ENCODE measurements around the gene SPOCK1. TPM values are rescaled to one million over a fixed set of nuclear protein-coding genes. Genes with fewer than 3 reads are reported as not detected.
A peak's percentile ranks its signal among the peaks of the same experiment; 100 is the strongest.

The SPOCK1 gene
- total and polyA plus RNA-seq, 12 donors: 13.7 to 70.3 (median 28.6) TPM

DNA sequence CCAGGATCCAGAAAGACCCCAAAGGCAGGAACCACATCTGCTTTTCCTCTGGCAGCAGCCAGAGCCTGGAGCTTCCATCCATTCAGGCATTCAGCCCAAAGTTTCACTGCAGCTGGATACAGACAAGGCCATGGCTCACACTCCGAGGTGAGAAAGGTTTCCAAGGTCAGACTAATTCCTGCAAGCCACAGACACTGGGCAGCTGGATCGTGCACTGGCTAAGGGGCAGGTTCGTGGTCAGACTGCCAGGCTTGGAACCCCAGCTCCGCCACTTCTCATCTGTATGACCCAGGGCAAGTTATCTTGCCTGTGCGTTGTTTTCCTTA lies 36.9 kb downstream of the SPOCK1 start:
- no peaks in the 10 kb centered on the region for H3K36me3 ChIP-seq
- no peak overlapping the region for H3K4me3 ChIP-seq
- ATAC-seq (no peak), DNase-seq (no peak)
- intact Hi-C loops (cut with DNase I): no loop called here
- WGBS, 2 donors: 50 to 68% methylated on average over 5 of the region's 5 CpGs
- TF ChIP-seq, protein P1, sequence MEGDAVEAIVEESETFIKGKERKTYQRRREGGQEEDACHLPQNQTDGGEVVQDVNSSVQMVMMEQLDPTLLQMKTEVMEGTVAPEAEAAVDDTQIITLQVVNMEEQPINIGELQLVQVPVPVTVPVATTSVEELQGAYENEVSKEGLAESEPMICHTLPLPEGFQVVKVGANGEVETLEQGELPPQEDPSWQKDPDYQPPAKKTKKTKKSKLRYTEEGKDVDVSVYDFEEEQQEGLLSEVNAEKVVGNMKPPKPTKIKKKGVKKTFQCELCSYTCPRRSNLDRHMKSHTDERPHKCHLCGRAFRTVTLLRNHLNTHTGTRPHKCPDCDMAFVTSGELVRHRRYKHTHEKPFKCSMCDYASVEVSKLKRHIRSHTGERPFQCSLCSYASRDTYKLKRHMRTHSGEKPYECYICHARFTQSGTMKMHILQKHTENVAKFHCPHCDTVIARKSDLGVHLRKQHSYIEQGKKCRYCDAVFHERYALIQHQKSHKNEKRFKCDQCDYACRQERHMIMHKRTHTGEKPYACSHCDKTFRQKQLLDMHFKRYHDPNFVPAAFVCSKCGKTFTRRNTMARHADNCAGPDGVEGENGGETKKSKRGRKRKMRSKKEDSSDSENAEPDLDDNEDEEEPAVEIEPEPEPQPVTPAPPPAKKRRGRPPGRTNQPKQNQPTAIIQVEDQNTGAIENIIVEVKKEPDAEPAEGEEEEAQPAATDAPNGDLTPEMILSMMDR (IDR thresholded peaks at IDR 0.05): no peak
- peaks cover 0 to 8% (median 0%) of the 10 kb centered on the region in 9 donors for H3K4me1 ChIP-seq
- no peak overlapping the region for H3K27ac ChIP-seq
- H3K27me3 ChIP-seq: peaks cover 0 to 4% (median 0%) of the 10 kb centered on the region in 7 donors
- H3K9me3 ChIP-seq: no peaks in the 10 kb centered on the region

DNA sequence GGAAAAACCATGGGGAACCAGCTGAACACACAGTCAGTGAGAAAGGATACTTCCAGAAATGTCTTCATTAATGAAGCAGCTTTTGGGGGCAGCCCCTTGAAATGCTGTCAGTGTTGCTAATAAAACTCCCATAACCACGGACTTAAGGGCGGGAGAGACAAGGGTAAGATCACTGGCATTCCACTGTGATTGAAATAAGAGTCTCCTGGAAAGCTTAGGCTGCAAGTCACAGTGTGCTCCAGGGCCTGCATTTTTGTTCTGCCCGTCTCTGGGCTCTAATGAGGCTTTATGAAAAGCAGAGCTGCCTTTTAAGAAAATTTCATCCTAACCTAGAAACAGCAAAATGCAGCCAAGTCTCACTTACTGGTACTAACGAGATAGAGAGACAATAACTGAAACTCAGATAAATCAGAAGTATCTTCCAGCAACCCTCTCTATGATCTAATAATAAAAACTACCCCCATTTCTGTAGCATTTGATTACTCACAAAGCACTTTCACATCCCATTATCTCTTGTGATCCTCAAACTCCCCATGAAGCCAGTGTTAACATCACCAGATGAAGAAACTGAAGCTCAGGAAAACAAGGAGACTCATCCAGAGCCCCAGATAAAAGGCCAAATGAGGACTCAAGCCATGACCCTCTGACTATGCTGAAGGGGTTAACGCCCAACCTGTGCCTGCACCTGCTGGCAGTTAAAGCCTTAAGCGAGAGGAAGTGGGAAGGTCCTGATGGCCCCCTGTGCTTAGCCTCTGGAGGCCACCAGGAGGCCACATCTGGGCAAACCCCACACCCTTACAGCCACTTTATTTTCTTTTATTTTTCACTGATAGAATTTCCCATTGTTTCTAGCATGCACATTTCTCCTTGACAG lies 37.5 kb downstream of the SPOCK1 start:
- no peak for ATAC-seq
- Histone ChIP-seq H3K36me3 (no peaks in the 10 kb centered on the region), H3K9me3 (no peaks in the 10 kb centered on the region), H3K27me3 (peaks cover 0 to 4% (median 0%) of the 10 kb centered on the region in 7 donors), H3K27ac (no peak overlapping the region), H3K4me1 (peaks cover 0 to 8% (median 0%) of the 10 kb centered on the region in 9 donors), H3K4me3 (no peak overlapping the region)
- intact Hi-C loops (cut with DNase I): no loop called here
- no peak for DNase-seq
- TF ChIP-seq, protein P1 (IDR thresholded peaks at IDR 0.05): no peak
- 57 to 60% methylated on average over 6 of the region's 6 CpGs for WGBS, 2 donors

DNA sequence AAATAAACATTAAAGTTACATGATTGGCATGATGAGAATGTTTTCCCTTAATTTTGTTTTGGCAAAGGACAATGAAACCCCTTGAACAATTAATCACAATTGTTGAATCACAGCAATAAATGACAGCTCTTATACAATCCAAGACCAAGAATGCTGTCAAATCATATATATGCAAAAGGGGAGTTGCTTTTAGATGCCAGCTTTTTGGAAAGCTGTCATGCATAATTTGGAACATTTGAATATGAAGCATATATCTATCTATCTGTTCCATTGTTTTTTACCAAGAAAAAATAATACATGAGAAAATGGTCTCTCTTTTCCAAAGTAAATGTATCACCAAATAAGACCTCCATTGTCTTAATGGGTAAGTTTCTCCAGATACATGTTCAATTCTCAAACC lies 44.5 kb downstream of the SPOCK1 start:
- TF ChIP-seq, protein P1 (IDR thresholded peaks at IDR 0.05): no peak
- ATAC-seq: no peak

GRCh38 chr5:137453483-137454080 lies 45.5 kb downstream of the SPOCK1 start:
- intact Hi-C loops (cut with DNase I): no loop called here
- WGBS, 2 donors: 41 to 47% methylated on average over 6 of the region's 6 CpGs
- TF ChIP-seq, protein P1 (IDR thresholded peaks at IDR 0.05): no peak
- no peaks in the 10 kb centered on the region for H3K4me1 ChIP-seq
- DNase-seq (peak in 1 of 2 donors; percentile 20), ATAC-seq (no peak)
- H3K9me3 ChIP-seq: no peaks in the 10 kb centered on the region
- no peak overlapping the region for H3K27ac ChIP-seq
- H3K4me3 ChIP-seq: no peak overlapping the region
- no peaks in the 10 kb centered on the region for H3K36me3 ChIP-seq
- H3K27me3 ChIP-seq: no peaks in the 10 kb centered on the region

More for the DNA sequence above, 44.5 kb downstream of the SPOCK1 start:
- H3K4me3 ChIP-seq: no peak overlapping the region
- no peaks in the 10 kb centered on the region for H3K9me3 ChIP-seq
- DNase-seq: no peak
- intact Hi-C loops (cut with DNase I): no loop called here
- H3K27me3 ChIP-seq: peaks cover 0 to under 1% (median 0%) of the 10 kb centered on the region in 7 donors
- H3K36me3 ChIP-seq: no peaks in the 10 kb centered on the region
- no peaks in the 10 kb centered on the region for H3K4me1 ChIP-seq
- no peak overlapping the region for H3K27ac ChIP-seq
